ENCODE measurements around the gene ETS2.

DNA sequence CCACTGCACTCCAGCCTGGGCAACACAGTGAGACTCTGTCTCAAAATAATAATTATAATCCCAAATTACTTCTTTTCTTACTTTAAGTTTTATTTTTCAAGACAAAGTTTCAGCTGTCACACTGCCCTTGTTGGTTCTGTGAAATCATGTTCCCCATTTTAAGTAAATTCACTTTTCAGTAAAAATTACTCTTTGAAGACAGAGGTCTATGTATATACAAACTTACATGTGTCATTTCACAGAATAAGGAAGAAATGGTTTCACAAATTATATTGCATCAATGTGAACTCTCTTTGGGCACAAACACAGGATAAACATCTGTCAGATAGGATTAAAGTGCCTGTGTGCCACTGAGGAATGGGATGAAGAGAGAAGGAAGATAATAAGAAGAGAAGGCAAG is 33.1 kb upstream of the ETS2 start:
- TF ChIP-seq, protein P1, sequence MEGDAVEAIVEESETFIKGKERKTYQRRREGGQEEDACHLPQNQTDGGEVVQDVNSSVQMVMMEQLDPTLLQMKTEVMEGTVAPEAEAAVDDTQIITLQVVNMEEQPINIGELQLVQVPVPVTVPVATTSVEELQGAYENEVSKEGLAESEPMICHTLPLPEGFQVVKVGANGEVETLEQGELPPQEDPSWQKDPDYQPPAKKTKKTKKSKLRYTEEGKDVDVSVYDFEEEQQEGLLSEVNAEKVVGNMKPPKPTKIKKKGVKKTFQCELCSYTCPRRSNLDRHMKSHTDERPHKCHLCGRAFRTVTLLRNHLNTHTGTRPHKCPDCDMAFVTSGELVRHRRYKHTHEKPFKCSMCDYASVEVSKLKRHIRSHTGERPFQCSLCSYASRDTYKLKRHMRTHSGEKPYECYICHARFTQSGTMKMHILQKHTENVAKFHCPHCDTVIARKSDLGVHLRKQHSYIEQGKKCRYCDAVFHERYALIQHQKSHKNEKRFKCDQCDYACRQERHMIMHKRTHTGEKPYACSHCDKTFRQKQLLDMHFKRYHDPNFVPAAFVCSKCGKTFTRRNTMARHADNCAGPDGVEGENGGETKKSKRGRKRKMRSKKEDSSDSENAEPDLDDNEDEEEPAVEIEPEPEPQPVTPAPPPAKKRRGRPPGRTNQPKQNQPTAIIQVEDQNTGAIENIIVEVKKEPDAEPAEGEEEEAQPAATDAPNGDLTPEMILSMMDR (IDR thresholded peaks at IDR 0.05) = no peak
- TF ChIP-seq EZH2 (IDR thresholded peaks at IDR 0.05) = no peak
